SK-N-SH (cell line): Measurements from ENCODE around the gene MAGI2.

Experiments
- EP300 ChIP-seq, 2 experiments: IDR thresholded peaks; 2 replicates each; pipeline versions ENCODE4 v1.4.0 to v1.6.1; 2012; ENCODE audit warnings: borderline replicate concordance in 1 of 2, low read depth in 1 of 2, low read length in 1 of 2
- EZH2phosphoT487 ChIP-seq: fragments of 200-600 bp; sonication (generic); IDR thresholded peaks from 2 replicates; pipeline ENCODE4 v1.6.1; 2017; ENCODE audit warnings: low read depth, mixed run types, mild to moderate bottlenecking, antibody characterized with exemption, moderate library complexity, borderline replicate concordance
- GABPA ChIP-seq: IDR thresholded peaks from 2 replicates; pipeline ENCODE4 v1.4.0; 2012; ENCODE audit warnings: low read depth, mild to moderate bottlenecking
- JUND ChIP-seq: IDR thresholded peaks from 2 replicates; pipeline ENCODE4 v1.4.0; 2012
- NRF1 ChIP-seq: IDR thresholded peaks from 2 replicates; pipeline ENCODE4 v1.6.1; 2012; ENCODE audit warnings: low read depth, mild to moderate bottlenecking, low read length
- POLR2AphosphoS5 ChIP-seq: IDR thresholded peaks from 2 replicates; pipeline ENCODE4 v1.6.1; 2012; ENCODE audit warnings: low read depth, low read length
- RAD21 ChIP-seq: IDR thresholded peaks from 2 replicates; pipeline ENCODE4 v1.6.1; 2012; ENCODE audit warnings: mild to moderate bottlenecking, low read length
- RFX5 ChIP-seq: IDR thresholded peaks from 2 replicates; pipeline ENCODE4 v1.6.1; 2012; ENCODE audit warnings: mild to moderate bottlenecking, improper control_type of control experiment, low read length
- YY1 ChIP-seq: IDR thresholded peaks from 2 replicates; pipeline ENCODE4 v1.4.0; 2012; ENCODE audit warnings: low read depth, mild to moderate bottlenecking
- TF ChIP-seq, protein P1 (sequence below): IDR thresholded peaks from 2 replicates; pipeline ENCODE4 v1.4.0; 2012; ENCODE audit warnings: low read depth
- TF ChIP-seq, protein P2 (sequence below): fragments of 200-600 bp; sonication (generic); IDR thresholded peaks from 2 replicates; pipeline ENCODE4 v1.6.1; 2017; ENCODE audit warnings: antibody characterized with exemption, mild to moderate bottlenecking, moderate library complexity

DNA sequence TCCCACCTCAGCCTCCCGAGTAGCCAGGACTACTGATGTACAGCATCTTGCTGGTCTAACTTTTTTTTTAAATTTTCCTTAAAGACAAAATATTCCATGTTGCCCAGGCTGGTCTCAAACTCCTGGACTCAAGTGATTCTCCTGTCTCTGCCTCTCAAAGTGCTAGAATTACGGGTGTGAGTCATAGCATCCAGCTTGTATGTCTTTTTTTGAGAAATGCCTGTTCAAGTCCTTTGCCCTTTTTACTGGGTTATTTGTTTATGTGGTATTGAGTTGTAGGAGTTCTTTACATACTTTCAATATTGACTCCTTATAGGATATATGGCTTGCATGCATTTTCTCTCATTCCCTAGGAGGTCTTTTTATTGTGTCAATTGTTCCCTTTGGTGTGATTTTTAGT, 486.4 kb downstream of the MAGI2 start:
- TF ChIP-seq RFX5 (no peak), YY1 (no peak), NRF1 (no peak), EP300 (IDR thresholded peaks at IDR 0.05; ENCODE audit: borderline replicate concordance in 1 of 2, low read depth in 1 of 2, low read length in 1 of 2) (no peak), GABPA (no peak), RAD21 (no peak), EZH2phosphoT487 (no peak), POLR2AphosphoS5 (no peak), JUND (no peak)
- TF ChIP-seq, protein P1, sequence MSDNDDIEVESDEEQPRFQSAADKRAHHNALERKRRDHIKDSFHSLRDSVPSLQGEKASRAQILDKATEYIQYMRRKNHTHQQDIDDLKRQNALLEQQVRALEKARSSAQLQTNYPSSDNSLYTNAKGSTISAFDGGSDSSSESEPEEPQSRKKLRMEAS: no peak
- TF ChIP-seq, protein P2, sequence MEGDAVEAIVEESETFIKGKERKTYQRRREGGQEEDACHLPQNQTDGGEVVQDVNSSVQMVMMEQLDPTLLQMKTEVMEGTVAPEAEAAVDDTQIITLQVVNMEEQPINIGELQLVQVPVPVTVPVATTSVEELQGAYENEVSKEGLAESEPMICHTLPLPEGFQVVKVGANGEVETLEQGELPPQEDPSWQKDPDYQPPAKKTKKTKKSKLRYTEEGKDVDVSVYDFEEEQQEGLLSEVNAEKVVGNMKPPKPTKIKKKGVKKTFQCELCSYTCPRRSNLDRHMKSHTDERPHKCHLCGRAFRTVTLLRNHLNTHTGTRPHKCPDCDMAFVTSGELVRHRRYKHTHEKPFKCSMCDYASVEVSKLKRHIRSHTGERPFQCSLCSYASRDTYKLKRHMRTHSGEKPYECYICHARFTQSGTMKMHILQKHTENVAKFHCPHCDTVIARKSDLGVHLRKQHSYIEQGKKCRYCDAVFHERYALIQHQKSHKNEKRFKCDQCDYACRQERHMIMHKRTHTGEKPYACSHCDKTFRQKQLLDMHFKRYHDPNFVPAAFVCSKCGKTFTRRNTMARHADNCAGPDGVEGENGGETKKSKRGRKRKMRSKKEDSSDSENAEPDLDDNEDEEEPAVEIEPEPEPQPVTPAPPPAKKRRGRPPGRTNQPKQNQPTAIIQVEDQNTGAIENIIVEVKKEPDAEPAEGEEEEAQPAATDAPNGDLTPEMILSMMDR: no peak
